HFFc6 (cell line): ENCODE data around the gene AKT3. TPM values are rescaled to one million over a fixed set of nuclear protein-coding genes. Genes with fewer than 3 reads are reported as not detected.
A peak's percentile ranks its signal among the peaks of the same experiment; 100 is the strongest.

ENCODE experiments used
- DNase-seq: peaks from one replicate; pipeline ENCODE4 v3.0.0-alpha.2; 2018
- H3K27ac Mint-ChIP-seq: 2 replicates; pipeline ENCODE4 v1.8.0; 2020; ENCODE audit warnings: mild to moderate bottlenecking, mixed read lengths
- H3K27me3 Mint-ChIP-seq: 2 replicates; pipeline ENCODE4 v1.8.0; 2021; ENCODE audit warnings: mild to moderate bottlenecking, moderate library complexity, mixed read lengths; ENCODE audit not compliant: insufficient read depth
- H3K36me3 Mint-ChIP-seq: 2 replicates; pipeline ENCODE4 v1.8.0; 2021; ENCODE audit warnings: low read depth, mixed read lengths
- H3K4me1 Mint-ChIP-seq: 2 replicates; pipeline ENCODE4 v1.8.0; 2020; ENCODE audit warnings: low read depth, mixed read lengths
- H3K4me3 Mint-ChIP-seq: 2 replicates; pipeline ENCODE4 v1.8.0; 2020; ENCODE audit warnings: mild to moderate bottlenecking, moderate library complexity, mixed read lengths
- H3K9me3 Mint-ChIP-seq: 2 replicates; pipeline ENCODE4 v1.8.0; 2020; ENCODE audit warnings: mild to moderate bottlenecking, mixed read lengths
- total RNA-seq, 6 experiments: library from RNA; stranded (reverse); fragmentation: NEBNext Ultra II Directional; extraction: Animal tissue kit (Norgen Biotek cat#: 25700); gene quantifications; 2 replicates in 1 of 6; 3 replicates in 5 of 6; pipeline ENCODE4 v1.2.3, GENCODE V29; 2021
- TF ChIP-seq, protein P1 (sequence below): fragments of 200-600 bp; sonication (generic); IDR thresholded peaks from 2 replicates; pipeline ENCODE4 v1.5.0; 2021; ENCODE audit warnings: antibody characterized with exemption, mild to moderate bottlenecking

The AKT3 gene
- total RNA-seq, 6 experiments from 2014 or later, result 66.8 to 85.4 (median 75.1) TPM

DNA sequence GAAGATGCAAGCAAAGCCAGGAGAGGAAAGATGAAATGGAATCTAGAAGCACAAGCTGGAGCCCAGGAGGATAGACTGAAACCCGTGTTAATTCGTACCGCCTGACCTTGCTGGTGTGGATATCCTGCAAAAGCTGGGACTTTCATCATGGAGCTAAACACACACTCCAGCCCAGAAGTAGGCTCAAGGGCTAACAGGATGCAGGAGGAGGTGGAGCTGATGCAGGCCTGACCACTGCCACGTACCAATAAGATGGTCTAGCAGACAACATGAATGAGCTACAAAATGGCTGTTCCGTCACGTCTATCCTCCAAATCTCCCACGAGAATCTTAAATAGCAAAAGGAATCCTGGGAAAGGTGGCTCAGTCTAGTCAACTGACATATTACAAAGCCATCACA, 323.9 kb downstream of the AKT3 start:
- Mint-ChIP-seq H3K4me3 (no peak overlapping the region), H3K9me3 (no peaks in the 10 kb centered on the region; the same call in 1 of the 2 replicates), H3K27ac (no peak overlapping the region), H3K27me3 (no peaks in the 10 kb centered on the region; the same call in 1 of the 2 replicates), H3K4me1 (peaks cover 42% of the 10 kb centered on the region), H3K36me3 (peaks cover 29% of the 10 kb centered on the region)
- DNase-seq, result no peak
- TF ChIP-seq, protein P1, sequence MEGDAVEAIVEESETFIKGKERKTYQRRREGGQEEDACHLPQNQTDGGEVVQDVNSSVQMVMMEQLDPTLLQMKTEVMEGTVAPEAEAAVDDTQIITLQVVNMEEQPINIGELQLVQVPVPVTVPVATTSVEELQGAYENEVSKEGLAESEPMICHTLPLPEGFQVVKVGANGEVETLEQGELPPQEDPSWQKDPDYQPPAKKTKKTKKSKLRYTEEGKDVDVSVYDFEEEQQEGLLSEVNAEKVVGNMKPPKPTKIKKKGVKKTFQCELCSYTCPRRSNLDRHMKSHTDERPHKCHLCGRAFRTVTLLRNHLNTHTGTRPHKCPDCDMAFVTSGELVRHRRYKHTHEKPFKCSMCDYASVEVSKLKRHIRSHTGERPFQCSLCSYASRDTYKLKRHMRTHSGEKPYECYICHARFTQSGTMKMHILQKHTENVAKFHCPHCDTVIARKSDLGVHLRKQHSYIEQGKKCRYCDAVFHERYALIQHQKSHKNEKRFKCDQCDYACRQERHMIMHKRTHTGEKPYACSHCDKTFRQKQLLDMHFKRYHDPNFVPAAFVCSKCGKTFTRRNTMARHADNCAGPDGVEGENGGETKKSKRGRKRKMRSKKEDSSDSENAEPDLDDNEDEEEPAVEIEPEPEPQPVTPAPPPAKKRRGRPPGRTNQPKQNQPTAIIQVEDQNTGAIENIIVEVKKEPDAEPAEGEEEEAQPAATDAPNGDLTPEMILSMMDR, result no peak

DNA sequence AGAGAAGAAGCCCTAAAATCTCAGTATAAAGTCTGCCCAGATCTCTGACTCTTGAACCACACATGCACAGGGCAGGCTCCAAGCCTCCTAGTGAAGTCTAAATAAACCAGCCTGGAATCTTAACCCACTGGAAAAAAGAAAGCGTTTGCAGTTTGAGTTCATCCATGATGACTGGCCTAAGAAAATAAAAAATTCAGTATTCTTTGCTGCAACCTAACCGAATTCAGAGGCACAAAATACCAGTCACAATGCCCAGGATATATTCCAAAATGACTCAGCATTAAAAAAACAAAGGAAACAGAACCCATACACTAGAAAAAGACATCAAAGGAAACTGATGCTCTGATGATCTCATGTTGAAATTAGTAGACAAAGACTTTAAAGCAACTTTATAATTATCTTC, 325.0 kb downstream of the AKT3 start:
- Mint-ChIP-seq H3K36me3 (peaks cover 27% of the 10 kb centered on the region), H3K4me3 (peak overlapping the region; percentile 71), H3K9me3 (no peaks in the 10 kb centered on the region; the same call in 1 of the 2 replicates), H3K27me3 (no peaks in the 10 kb centered on the region; the same call in 1 of the 2 replicates), H3K27ac (peak overlapping the region; percentile 88), H3K4me1 (peaks cover 42% of the 10 kb centered on the region)
- DNase-seq, result peak; percentile 84
- TF ChIP-seq, protein P1, result no peak

DNA sequence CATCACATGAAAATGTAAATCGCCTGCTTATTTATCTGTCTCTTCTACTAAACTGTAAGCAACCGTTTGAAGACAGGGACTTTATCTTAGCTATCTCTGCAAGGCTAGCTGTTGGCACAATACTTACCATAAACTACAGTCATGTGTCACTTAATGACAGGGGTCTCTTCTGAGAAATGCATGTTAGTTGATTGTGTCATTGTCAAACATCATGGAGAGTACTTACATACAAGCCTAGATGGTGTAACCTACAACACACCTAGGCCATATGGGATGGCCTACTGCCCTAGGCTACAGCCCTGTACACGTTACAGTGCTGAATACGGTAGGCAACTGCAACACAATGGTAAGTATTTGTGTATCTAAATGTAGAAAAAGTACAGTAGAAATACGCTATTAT, 326.3 kb downstream of the AKT3 start:
- Mint-ChIP-seq H3K4me3 (no peak overlapping the region), H3K9me3 (no peaks in the 10 kb centered on the region; the same call in 1 of the 2 replicates), H3K36me3 (peaks cover 18% of the 10 kb centered on the region), H3K4me1 (peaks cover 34% of the 10 kb centered on the region), H3K27me3 (no peaks in the 10 kb centered on the region; the same call in 1 of the 2 replicates), H3K27ac (no peak overlapping the region)
- TF ChIP-seq, protein P1, result no peak
- DNase-seq, result no peak

DNA sequence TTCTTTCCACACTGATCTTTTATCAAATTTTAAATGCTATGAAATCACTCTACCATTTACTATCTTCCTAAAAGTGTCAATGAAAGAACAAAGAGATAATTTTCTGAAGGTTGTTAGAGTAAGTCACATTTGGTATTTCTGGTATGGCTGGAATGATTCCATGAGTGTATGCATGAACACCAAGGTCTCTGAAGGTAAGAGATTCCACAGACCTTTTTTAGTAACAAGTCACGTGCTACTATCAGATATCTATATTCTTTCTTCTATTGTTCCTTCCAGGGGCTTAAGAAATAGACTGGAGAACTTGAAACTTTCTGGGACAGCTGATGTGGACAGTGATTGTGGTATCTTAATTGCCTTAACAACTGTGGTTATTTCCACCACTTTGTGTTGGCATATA, 329.2 kb downstream of the AKT3 start:
- no peak for DNase-seq
- H3K4me1 Mint-ChIP-seq, result peaks cover 26% of the 10 kb centered on the region
- TF ChIP-seq, protein P1, result no peak
- H3K9me3 Mint-ChIP-seq, result no peaks in the 10 kb centered on the region
- H3K36me3 Mint-ChIP-seq, result peaks cover 30% of the 10 kb centered on the region
- no peaks in the 10 kb centered on the region; the same call in 1 of the 2 replicates for H3K27me3 Mint-ChIP-seq
- H3K27ac Mint-ChIP-seq, result no peak overlapping the region
- no peak overlapping the region for H3K4me3 Mint-ChIP-seq

DNA sequence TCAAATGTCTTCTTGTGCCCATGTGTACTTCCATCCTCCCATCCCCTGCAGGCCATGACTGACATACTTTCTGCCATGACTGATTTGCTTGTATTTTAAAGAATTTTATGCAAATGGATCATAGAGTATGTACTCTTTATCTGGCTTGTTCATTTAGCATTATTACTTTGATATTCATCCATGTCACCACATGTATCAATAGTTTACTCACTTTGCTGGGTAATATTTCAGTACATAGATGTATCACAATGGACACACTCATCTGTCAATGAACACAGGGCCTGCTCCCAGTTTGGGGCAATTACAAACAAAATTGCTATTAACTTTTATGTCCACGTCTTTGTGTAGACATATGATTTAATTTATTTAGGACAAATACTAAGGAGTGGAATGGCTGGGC, 335.1 kb downstream of the AKT3 start:
- peaks cover 46% of the 10 kb centered on the region for H3K36me3 Mint-ChIP-seq
- TF ChIP-seq, protein P1, result no peak
- no peaks in the 10 kb centered on the region for H3K9me3 Mint-ChIP-seq
- no peak for DNase-seq
- H3K4me1 Mint-ChIP-seq, result peaks cover 23% of the 10 kb centered on the region
- no peak overlapping the region for H3K4me3 Mint-ChIP-seq
- H3K27ac Mint-ChIP-seq, result no peak overlapping the region
- peaks cover 1% of the 10 kb centered on the region; the same call in 1 of the 2 replicates for H3K27me3 Mint-ChIP-seq
